AG10803 (cell line): ENCODE measurements around the gene BPGM.
"Not testable (repeated sequence)": the region's sequence is repeated elsewhere in the genome, so short reads cannot be mapped to it uniquely, and the experiment has no call there.

ENCODE experiments used
- DNase-seq: peaks from one replicate; pipeline ENCODE4 v3.0.0; 2010; ENCODE audit warnings: low read depth
- H3K4me3 ChIP-seq: 2 replicates; pipeline ENCODE4 v1.5.1; 2011; ENCODE audit warnings: mild to moderate bottlenecking, low read length, control low read depth
- CTCF ChIP-seq: conservative IDR thresholded peaks from 2 replicates; pipeline ENCODE4 v1.5.1; 2011; ENCODE audit warnings: mild to moderate bottlenecking, low read length, control low read depth, inconsistent platforms

The BPGM gene

GRCh38 chr7:134639683-134640279 is 6.9 kb upstream of the BPGM start:
- no peak for TF ChIP-seq CTCF
- no peak for DNase-seq
- H3K4me3 ChIP-seq = no peak overlapping the region

GRCh38 chr7:134640842-134641715 is 5.6 kb upstream of the BPGM start:
- no peak for TF ChIP-seq CTCF
- no peak overlapping the region for H3K4me3 ChIP-seq
- no peak for DNase-seq

- H3K4me3 ChIP-seq, DNase-seq: not testable (repeated sequence)
Observed at GRCh38 chr7:134641981-134642380, 4.7 kb upstream of the BPGM start.

GRCh38 chr7:134643131-134643530 is 3.5 kb upstream of the BPGM start:
- H3K4me3 ChIP-seq = no peak overlapping the region
- no peak for DNase-seq
- TF ChIP-seq CTCF = no peak

GRCh38 chr7:134645478-134645877 is 1.2 kb upstream of the BPGM start:
- H3K4me3 ChIP-seq = peak overlapping the region; percentile 77
- TF ChIP-seq CTCF = no peak
- DNase-seq = no peak

- peak; percentile 41 for DNase-seq
Observed at GRCh38 chr7:134645935-134646334, 718 bp upstream of the BPGM start.

GRCh38 chr7:134648456-134648855 is 1.8 kb downstream of the BPGM start:
- DNase-seq = no peak
- TF ChIP-seq CTCF = no peak
- H3K4me3 ChIP-seq = no peak overlapping the region

More at GRCh38 chr7:134645935-134646334, 718 bp upstream of the BPGM start:
- H3K4me3 ChIP-seq = peak overlapping the region; percentile 77
- TF ChIP-seq CTCF = no peak
